Lower leg skin (tissue), 3 donors: ENCODE data around the gene FBXO46.

Source experiments
- CTCF ChIP-seq, 3 donors: fragments of 450-650 bp; IDR thresholded peaks; one replicate each; pipeline ENCODE4 v1.5.1; 2016; ENCODE audit warnings: antibody characterized with exemption in 3 of 3, mild to moderate bottlenecking in 3 of 3, moderate library complexity in 2 of 3
- POLR2A ChIP-seq, 2 donors: fragments of 450-650 bp; IDR thresholded peaks; one replicate each; pipeline ENCODE4 v1.6.1; 2016 to 2017; ENCODE audit warnings: antibody characterized with exemption in 2 of 2, mild to moderate bottlenecking in 1 of 2, moderate library complexity in 1 of 2

- TF ChIP-seq POLR2A (IDR thresholded peaks at IDR 0.05), result no peak
- TF ChIP-seq CTCF (IDR thresholded peaks at IDR 0.05), result peak in 1 of 3 donors; percentile 66
These were observed 39.8 kb upstream of the FBXO46 start for GRCh38 chr19:45770192-45771101.
